HG02938 (cell line): Measurements from ENCODE around the gene CATSPERD.
"Not testable (repeated sequence)": the region's sequence is repeated elsewhere in the genome, so short reads cannot be mapped to it uniquely, and the experiment has no call there.

Experiments used
- ATAC-seq: cut with Tn5 transposase; IDR thresholded peaks from one replicate; pipeline ENCODE4 v1.9.1; 2021; ENCODE audit warnings: mild to moderate bottlenecking, moderate library complexity; ENCODE audit not compliant: unreplicated experiment

The CATSPERD gene

DNA sequence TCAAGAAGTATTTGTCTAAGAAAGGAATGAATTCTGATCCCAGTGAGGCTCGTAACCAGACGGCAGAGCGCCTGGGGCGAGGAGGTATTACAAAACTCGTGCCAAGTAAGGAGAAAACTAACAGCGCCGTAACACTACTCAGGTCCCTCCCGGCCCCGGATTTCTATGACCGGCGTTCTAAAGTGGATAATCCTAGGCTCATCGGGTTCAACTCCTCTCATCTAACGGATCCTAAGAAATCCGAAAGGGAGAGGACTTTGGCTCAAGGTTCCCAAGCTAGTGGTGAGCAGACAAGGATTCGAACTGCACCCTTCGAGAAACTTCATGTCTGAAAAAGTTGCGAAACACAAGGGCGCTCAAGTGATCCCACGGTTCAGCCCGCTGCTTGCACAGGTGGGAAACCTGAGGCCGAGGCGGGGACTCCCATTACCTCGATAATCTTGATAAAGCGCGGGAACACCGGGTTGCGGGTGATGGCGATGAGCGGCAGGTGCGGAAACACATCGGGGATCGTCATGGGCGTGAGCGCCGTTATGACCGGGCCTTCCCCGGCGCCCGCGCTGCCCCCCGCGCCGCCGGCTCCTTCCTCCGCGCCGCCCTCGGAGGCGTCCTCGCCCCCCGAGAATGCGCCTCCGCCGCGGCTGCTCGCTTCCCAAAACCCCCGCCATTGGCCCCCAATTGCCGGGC, 1.0 kb upstream of the CATSPERD start:
- no peak for ATAC-seq

- no peak for ATAC-seq
These were observed 7.1 kb downstream of the CATSPERD start for GRCh38 chr19:5727453-5728050.

GRCh38 chr19:5733172-5733571, 12.7 kb downstream of the CATSPERD start:
- ATAC-seq = not testable (repeated sequence)

DNA sequence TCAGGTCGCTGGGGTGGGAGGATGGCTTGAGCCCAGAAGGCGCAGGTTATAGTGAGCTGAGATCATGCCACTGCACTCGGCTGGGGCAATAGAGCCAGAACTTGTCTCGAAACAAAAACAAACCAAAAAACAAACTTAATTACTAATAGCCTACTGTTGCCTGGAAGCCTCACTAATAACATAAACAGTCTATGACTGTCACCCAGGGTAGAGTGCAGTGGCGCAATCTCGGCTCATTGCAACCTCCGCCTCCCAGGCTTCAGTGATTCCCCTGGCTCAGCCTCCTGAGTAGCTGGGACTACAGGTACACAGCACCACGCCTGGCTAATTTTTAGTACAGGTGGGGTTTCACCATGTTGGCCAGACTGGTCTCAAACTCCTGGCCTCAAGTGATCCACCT, 18.0 kb downstream of the CATSPERD start:
- no peak for ATAC-seq

DNA sequence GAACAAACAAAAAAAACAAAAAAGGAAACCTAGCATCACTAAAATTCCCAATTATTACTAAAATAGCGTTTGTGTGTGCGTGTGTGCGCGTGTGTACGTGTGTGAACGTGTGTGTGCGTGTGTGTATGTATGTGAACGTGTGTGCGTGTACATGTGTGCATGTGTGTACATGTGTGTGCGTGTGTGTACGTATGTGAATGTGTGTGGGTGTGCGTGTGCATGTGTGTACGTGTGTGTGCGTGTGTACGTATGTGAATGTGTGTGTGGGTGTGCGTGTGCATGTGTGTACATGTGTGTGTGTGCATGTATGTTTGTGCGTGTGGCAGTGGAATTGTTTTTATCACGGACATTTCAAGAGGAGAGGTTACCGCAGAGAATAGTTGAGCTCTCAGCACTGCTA, 21.6 kb downstream of the CATSPERD start:
- no peak for ATAC-seq

DNA sequence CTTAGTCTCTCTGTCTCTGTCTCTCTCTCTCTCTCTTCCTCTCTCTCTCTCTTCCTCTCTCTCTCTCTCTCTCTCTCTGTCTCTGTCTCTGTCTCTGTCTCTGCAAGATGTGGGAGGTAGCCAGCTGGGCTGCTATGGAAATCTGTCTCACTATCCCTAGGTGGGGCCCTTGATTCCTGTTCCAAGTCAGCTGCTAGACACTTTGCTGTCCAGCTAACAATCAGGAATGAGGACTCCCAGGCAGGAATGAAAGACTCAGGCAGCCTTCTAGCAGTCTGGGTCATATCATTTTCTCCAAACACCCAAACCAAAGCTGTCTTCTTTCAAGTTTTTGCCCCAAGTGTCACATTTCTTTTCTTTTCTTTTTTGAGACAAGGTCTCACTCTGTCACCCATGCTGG, 23.2 kb downstream of the CATSPERD start:
- no peak for ATAC-seq

DNA sequence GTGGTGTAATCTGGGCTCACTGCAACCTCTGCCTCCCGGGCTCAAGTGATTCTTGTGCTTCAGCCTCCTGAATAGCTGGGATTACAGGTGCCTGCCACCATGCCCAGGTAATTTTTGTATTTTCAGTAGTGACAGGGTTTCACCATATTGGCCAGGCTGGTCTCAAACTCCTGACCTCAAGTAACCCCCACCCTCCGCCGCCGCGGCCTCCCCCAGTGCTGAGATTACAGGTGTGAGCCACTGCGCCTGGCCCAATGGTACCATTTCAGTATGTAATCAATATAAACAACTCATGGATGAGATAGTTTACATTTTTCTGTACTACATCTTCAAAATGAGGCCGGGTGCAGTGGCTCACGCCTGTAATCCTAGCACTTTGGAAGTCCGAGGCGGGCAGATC, 24.6 kb downstream of the CATSPERD start:
- ATAC-seq = not testable (repeated sequence)

DNA sequence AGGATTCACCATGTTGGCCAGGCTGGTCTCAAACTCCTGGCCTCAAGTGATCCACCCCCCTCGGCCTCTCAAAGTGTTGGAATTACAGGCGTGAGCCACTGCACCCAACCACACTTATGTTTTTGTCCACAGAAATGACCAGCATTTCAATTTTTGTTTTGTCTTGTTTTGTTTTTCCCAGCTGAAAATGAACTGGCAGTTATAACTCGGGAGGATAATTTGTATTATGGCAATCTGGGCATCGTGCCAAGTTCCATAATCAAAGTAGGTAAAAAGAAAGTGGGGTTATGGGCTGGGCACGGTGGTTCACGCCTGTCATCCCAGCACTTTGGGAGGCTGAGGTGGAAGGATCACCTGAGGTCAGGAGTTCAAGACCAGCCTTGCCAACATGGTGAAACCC, 28.5 kb downstream of the CATSPERD start:
- not testable (repeated sequence) for ATAC-seq

DNA sequence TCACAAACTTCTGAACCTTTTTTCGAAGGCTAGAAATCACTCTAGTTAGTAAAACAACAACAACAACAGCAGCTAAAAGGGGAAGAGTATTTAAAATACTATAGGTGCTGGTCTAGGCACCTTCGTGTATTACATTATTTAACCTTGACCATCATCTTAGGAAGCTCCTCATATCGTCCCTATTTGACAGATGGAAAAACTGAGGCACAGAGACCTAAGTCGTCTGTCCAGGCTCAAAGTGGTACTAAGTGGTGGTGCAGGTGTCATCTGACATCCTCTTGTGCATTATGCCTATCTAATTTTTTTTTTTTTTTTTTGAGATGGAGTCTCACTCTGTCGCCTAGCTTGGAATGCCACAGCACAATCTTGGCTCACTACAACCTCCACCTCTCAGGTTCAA, 29.1 kb downstream of the CATSPERD start:
- no peak for ATAC-seq

DNA sequence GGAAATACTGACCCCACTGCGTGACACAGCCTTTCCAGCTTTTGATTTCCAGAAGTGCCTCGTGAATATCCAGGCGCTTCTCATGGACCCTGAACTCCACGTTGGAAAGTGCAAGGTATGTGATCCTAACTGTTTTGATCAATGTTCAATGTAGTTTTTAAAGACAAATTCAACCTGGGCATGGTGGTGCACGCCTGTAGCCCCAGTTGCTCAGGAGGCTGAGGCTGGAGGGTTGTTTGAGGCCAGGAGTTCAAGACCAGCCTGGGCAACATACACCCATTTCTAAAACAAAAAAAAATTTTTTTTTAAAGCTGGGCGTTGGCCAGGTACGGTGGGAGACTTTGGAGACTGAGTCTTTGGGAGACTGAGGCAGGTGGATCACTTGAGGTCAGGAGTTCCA, 31.3 kb downstream of the CATSPERD start:
- no peak for ATAC-seq

- ATAC-seq = no peak
These were observed 33.3 kb downstream of the CATSPERD start for GRCh38 chr19:5753743-5754142.

DNA sequence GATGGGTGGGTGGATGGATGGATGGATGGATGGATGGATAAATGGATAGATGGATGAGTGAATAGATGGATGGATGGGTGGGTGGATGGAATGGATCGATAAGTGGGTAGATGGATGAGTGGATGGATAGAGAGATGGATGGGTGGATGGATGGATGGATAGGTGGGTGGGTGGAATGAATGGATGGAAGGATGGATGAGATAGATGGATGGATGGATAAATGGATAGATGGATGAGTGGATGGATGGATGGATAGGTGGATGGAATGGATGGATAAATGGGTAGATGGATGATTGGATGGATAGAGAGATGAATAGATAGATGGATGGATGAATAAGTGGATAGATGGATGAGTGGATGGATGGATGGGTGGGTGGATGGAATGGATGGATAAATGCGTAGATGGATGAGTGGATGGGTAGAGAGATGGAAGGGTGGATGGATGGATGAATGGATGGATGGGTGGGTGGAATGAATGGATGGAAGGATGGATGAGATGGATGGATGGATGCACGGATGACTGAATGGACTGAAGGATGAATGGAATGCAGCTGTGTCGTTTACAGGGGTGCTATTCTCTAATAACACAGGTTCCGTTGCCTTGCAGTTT, 42.3 kb downstream of the CATSPERD start:
- no peak for ATAC-seq

GRCh38 chr19:5765220-5765619, 44.8 kb downstream of the CATSPERD start:
- no peak for ATAC-seq

DNA sequence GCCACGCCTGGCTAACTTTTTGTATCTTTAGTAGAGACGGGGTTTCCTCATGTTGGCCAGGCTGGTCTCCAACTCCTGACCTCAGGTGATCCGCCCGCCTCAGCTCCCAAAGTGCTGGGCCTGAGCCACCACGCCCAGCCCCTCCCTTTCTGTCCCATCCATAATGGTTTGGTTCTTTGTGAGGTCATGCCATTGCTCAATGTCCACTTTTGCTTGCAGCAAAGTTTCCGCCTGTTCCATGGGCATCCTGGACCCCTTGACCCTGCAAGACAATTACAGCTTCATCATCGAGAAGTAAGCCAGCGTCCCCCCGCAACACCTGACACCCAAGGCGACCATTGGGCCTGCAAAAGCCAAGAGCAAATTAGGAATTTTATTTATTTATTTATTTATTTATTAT, 47.5 kb downstream of the CATSPERD start:
- no peak for ATAC-seq

DNA sequence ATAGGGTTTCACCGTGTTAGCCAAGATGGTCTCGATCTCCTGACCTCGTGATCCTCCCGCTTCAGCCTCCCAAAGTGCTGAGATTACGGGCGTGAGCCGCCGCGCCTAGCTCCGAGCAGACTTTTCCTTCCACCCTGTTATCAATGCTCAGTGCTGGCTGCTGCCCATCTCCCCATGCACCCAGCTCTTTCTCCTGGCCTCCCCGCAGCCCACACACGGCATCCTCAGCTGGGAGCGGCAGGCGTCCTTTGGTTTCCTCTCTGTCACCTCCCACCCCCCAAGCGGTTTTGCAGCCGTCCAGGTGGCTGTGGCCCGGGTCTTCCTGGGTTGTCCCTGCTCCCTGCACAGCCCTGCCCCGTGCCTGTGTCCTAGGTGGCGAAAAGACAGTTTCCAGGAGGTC, 52.0 kb downstream of the CATSPERD start:
- no peak for ATAC-seq

DNA sequence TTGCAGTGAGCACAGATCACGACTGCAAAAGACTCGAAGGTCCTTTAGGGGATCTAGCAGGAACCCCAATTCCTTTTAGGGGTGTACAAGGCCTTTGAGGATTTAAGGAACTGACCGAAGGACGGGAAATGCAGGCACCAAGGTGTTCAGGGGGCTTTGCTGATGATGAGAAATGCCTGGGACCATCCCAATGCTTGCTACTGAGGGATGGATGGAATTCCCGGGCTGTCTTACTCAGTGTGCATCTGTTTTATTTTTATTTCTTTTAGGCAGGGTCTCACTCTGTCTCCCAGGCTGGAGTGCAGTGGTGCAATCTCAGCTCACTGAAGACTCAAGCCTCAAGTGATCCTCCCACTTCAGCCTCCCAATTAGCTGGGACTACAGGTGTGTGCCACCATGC, 52.8 kb downstream of the CATSPERD start:
- no peak for ATAC-seq

DNA sequence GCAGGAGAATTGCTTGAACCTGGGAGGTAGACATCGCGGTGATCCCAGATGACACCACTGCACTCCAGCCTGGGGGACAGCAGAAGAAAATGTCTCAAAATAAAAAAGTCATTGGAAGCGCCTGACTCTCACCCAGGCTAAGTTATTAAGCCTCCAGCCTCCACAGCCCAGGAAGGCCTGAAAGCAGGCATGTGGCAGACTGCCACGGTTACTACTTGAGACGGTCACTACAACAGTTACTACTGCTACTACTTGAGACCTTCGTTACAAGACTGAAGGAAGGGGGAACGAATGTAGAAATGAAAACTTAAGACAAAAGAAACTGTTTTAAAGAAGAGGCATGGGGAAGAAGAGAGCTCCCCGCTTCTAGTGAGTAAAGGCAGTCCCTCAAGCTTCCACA, 54.5 kb downstream of the CATSPERD start:
- no peak for ATAC-seq

DNA sequence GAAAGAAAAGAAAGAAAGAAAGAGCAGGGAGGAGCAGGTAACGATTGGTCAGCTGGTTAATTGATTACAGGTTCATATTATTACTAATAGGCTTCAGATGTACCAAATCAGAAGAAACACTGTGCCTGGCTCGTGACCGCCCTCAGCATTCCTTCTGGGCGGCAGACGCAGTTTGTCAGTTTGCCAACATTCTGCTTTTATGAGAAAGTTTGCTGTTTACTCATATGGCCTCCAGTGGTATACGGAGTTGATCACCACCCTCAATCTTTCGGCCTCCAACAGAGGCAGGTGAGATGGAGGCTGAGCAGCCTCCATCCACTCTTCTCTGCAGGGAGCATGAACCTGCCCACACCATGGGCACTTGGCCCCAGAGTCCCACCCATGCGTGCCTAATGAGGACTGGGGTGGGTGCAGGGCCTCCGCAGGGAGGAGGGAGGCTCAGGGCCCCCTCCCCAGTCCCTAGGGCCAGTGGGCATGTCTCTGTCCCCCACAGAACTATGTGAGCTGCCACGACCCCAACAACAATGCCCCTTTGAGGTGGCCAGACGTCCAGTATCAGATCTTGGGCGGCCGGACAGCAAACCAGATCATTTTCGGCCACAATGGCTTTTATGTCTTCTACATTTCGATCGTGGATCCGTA, 55.4 kb downstream of the CATSPERD start:
- ATAC-seq = no peak

DNA sequence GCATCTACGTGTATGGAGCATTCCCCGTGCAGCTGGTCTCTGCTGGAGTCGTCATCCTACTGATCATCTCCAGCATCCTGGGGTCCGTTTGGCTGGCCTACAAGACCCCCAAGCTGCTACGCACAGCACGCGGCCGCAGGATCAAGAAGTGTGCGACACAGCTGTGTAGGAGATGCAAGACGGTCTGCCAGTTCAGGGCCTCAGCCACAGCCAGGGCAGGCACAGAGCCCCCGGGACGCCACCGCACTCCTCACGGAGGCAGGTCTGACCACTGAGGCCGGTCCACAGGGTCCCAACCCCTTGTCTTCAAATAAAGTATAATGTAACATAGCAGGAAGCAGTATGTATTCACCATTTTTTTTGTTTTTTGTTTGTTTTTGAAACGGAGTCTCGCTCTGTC, 58.0 kb downstream of the CATSPERD start:
- no peak for ATAC-seq

DNA sequence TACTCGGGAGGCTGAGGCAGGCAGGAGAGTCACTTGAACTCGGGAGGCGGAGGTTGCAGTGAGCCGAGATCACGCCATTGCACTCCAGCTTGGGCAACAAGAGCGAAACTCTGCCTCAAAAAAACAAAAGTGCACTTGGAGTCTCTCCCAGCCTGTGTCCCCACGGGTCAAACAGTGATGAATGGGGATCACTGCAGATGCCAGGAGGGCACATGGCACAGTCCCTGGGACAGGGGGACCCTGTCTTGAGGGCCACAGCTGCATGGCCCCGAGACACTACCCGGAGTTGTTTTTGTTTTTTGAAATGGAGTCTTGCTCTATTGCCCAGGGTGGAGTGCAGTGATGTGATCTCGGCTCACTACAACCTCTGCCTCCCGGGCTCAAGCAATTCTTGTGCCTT, 60.5 kb downstream of the CATSPERD start:
- ATAC-seq = not testable (repeated sequence)

DNA sequence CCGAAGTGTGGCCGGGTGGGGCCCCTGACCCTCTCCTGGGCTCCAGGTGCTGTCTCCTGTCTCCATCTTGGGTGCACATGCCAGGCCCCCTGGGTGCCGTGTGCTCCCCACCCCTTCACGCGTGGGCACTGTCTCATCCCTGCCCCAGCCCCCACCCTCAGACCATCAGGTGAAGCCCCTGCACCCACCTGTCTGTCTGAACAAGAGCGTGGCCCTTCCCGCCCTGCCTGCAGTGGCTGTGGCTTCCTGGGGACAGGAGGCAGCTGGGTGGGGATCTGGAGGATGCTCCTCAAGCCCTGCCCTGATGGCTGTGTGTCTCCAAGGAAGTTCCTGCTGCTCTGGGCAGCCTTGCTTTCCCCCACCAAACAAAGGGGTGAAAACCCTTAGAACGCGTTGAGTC, 61.9 kb downstream of the CATSPERD start:
- no peak for ATAC-seq
